Omental fat pad (tissue), 4 donors: ENCODE data around the gene DHX34. TPM values are rescaled to one million over a fixed set of nuclear protein-coding genes. Genes with fewer than 3 reads are reported as not detected.

Experiments used
- ATAC-seq: fragments of 150-250 bp; one replicate; pipeline ENCODE4 v1.9.1; 2016; ENCODE audit warnings: mild to moderate bottlenecking, moderate library complexity; ENCODE audit not compliant: low FRiP score
- DNase-seq: peaks from one replicate; pipeline ENCODE4 v3.0.0-alpha.2; 2019; ENCODE audit warnings: low spot score
- CTCF ChIP-seq, 3 donors: fragments of 450-650 bp; IDR thresholded peaks; one replicate each; pipeline ENCODE4 v1.5.1; 2016 to 2017; ENCODE audit warnings: antibody characterized with exemption in 3 of 3, mild to moderate bottlenecking in 3 of 3, moderate library complexity in 2 of 3
- total RNA-seq, 4 donors: library from RNA; depleted of rRNA; stranded (reverse); fragments of >200 nt; gene quantifications; one replicate each; pipeline ENCODE4 v1.1.0, GENCODE V29; 2016

The DHX34 gene
- total RNA-seq, 4 donors from 2014 or later = 9.5 to 22.2 (median 14.7) TPM

- TF ChIP-seq CTCF (IDR thresholded peaks at IDR 0.05) = no peak
- ATAC-seq (peak; percentile 86), DNase-seq (no peak)
Measured at GRCh38 chr19:47315125-47315821, 33.8 kb upstream of the DHX34 start.

DNA sequence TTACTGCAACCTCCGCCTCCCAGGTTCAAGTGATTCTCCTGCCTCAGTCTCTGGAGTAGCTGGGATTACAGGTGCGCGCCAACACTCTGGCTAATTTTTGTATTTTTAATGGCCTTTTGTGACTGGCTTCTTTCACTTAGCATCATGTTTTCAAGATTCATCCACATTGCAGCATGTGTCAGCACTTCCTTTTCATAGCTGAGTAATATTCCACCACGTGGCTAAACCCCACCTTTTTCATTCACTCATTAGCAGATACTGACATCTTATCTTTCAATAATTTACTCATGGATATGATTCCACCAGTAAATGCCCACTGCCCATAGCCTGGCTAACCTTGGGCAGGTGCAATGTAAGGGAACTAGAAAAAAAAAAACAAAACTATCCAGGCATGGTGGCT is 32.6 kb upstream of the DHX34 start:
- DNase-seq = no peak
- no peak for ATAC-seq
- TF ChIP-seq CTCF (IDR thresholded peaks at IDR 0.05) = no peak

DNA sequence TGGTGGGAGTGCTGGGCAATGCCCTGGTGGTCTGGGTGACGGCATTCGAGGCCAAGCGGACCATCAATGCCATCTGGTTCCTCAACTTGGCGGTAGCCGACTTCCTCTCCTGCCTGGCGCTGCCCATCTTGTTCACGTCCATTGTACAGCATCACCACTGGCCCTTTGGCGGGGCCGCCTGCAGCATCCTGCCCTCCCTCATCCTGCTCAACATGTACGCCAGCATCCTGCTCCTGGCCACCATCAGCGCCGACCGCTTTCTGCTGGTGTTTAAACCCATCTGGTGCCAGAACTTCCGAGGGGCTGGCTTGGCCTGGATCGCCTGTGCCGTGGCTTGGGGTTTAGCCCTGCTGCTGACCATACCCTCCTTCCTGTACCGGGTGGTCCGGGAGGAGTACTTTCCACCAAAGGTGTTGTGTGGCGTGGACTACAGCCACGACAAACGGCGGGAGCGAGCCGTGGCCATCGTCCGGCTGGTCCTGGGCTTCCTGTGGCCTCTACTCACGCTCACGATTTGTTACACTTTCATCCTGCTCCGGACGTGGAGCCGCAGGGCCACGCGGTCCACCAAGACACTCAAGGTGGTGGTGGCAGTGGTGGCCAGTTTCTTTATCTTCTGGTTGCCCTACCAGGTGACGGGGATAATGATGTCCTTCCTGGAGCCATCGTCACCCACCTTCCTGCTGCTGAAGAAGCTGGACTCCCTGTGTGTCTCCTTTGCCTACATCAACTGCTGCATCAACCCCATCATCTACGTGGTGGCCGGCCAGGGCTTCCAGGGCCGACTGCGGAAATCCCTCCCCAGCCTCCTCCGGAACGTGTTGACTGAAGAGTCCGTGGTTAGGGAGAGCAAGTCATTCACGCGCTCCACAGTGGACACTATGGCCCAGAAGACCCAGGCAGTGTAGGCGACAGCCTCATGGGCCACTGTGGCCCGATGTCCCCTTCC is 28.9 kb upstream of the DHX34 start:
- TF ChIP-seq CTCF (IDR thresholded peaks at IDR 0.05) = no peak
- DNase-seq (no peak), ATAC-seq (no peak)

- no peak for DNase-seq
- no peak for TF ChIP-seq CTCF (IDR thresholded peaks at IDR 0.05)
- no peak for ATAC-seq
Measured at GRCh38 chr19:47321630-47322029, 27.5 kb upstream of the DHX34 start.

GRCh38 chr19:47322058-47322457 is 27.1 kb upstream of the DHX34 start:
- no peak for TF ChIP-seq CTCF (IDR thresholded peaks at IDR 0.05)
- DNase-seq (no peak), ATAC-seq (no peak)

DNA sequence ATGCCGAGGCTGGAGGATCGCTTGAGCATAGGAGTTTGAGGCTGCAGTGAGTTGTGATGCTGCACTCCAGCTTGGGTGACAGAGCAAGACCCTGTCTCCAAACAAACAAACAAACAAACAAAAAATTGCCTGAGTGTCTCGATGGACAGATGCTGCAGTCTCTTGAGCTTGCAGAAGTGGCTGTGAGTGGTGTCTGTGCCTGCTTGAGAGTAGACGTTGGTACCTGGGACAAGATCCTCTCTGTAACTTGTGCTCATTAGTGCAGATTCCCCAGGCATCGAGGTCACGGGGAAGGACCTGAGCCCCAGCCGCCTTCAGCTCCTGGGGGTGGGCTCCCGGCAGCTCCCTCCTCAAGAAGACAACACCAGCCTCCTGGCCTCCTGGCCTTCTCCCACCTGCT is 25.7 kb upstream of the DHX34 start:
- DNase-seq (no peak), ATAC-seq (no peak)
- no peak for TF ChIP-seq CTCF (IDR thresholded peaks at IDR 0.05)
